PFSK-1 (cell line): Measurements from ENCODE around the gene ADTRP.
A peak's percentile ranks its signal among the peaks of the same experiment; 100 is the strongest.

Source experiments
- FOXP2 ChIP-seq: optimal IDR thresholded peaks from 2 replicates; pipeline ENCODE3; 2011; ENCODE audit warnings: borderline replicate concordance, control low read depth, inconsistent platforms; ENCODE audit not compliant: insufficient read depth; ENCODE audit errors: extremely low read length, extremely low read depth
- POLR2AphosphoS5 ChIP-seq: IDR thresholded peaks from 2 replicates; pipeline ENCODE4 v1.6.1; 2012; ENCODE audit warnings: low read depth, mild to moderate bottlenecking, control low read depth, low read length, moderate library complexity
- SIN3A ChIP-seq: IDR thresholded peaks from 2 replicates; pipeline ENCODE4 v1.6.1; 2012; ENCODE audit warnings: mild to moderate bottlenecking, low read length, moderate library complexity, borderline replicate concordance; ENCODE audit not compliant: insufficient read depth
- TAF1 ChIP-seq: IDR thresholded peaks from 2 replicates; pipeline ENCODE4 v1.6.1; 2012; ENCODE audit warnings: low read length, control low read depth, borderline replicate concordance; ENCODE audit not compliant: insufficient read depth
- TF ChIP-seq, protein P1 (sequence below), 2 experiments: IDR thresholded peaks; 2 replicates each; pipeline versions ENCODE4 v1.6.1 to v1.8.0; 2011 to 2012; ENCODE audit warnings: low read depth in 2 of 2, low read length in 2 of 2, control low read depth in 1 of 2, inconsistent platforms in 1 of 2, mild to moderate bottlenecking in 1 of 2, moderate library complexity in 1 of 2; ENCODE audit not compliant: insufficient read depth in 1 of 2

The ADTRP gene

DNA sequence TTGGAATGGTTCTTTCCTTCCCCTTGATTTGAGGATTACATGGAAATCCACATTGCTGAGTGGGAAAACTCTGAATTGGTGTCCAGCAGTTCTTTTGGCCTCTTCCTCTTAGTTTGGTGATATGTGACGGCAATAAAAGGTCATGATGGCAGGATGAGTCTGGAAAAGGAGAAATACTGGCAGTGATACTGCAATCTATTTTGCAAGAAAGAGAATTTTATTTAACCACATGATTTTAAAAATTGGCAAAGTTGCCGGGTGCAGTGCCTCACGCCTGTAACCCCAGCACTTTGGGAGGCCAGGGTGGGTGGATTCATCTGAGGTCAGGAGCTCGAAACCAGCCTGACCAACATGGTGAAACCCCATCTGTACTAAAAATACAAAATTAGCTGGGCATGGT is 73.1 kb downstream of the ADTRP start:
- TF ChIP-seq FOXP2, result no peak
- TF ChIP-seq TAF1, result no peak
- no peak for TF ChIP-seq POLR2AphosphoS5
- TF ChIP-seq, protein P1, sequence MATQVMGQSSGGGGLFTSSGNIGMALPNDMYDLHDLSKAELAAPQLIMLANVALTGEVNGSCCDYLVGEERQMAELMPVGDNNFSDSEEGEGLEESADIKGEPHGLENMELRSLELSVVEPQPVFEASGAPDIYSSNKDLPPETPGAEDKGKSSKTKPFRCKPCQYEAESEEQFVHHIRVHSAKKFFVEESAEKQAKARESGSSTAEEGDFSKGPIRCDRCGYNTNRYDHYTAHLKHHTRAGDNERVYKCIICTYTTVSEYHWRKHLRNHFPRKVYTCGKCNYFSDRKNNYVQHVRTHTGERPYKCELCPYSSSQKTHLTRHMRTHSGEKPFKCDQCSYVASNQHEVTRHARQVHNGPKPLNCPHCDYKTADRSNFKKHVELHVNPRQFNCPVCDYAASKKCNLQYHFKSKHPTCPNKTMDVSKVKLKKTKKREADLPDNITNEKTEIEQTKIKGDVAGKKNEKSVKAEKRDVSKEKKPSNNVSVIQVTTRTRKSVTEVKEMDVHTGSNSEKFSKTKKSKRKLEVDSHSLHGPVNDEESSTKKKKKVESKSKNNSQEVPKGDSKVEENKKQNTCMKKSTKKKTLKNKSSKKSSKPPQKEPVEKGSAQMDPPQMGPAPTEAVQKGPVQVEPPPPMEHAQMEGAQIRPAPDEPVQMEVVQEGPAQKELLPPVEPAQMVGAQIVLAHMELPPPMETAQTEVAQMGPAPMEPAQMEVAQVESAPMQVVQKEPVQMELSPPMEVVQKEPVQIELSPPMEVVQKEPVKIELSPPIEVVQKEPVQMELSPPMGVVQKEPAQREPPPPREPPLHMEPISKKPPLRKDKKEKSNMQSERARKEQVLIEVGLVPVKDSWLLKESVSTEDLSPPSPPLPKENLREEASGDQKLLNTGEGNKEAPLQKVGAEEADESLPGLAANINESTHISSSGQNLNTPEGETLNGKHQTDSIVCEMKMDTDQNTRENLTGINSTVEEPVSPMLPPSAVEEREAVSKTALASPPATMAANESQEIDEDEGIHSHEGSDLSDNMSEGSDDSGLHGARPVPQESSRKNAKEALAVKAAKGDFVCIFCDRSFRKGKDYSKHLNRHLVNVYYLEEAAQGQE (IDR thresholded peaks at IDR 0.05; ENCODE audit: insufficient read depth in 1 of 2, low read depth in 2 of 2, low read length in 2 of 2), result no peak
- no peak for TF ChIP-seq SIN3A

DNA sequence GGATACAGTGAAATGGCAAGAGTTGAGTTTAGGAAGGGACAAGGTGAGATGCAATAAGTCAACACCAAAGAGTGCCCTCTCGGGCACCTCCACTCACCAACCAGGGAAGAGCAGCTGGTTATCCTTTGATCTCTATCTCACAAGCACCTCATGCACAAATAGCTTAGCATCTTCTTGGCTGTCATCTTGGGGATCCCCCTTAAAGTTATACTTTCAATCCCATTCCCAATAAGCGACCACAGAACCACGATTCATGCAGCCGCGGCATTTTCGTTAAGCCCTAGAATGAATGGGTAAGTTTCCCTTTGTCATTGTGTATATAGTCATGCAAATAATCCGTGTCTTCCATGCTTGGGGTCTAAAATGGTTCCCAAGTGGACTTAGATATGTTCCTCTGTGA is 73.5 kb downstream of the ADTRP start:
- TF ChIP-seq POLR2AphosphoS5 (no peak), TAF1 (no peak), FOXP2 (no peak), SIN3A (no peak)
- TF ChIP-seq, protein P1 (IDR thresholded peaks at IDR 0.05; ENCODE audit: insufficient read depth in 1 of 2, low read depth in 2 of 2, low read length in 2 of 2), result no peak

GRCh38 chr6:11703725-11704124 is 74.9 kb downstream of the ADTRP start:
- TF ChIP-seq, protein P1 (IDR thresholded peaks at IDR 0.05; ENCODE audit: insufficient read depth in 1 of 2, low read depth in 2 of 2, low read length in 2 of 2), result no peak
- TF ChIP-seq POLR2AphosphoS5 (no peak), SIN3A (no peak), TAF1 (no peak)

DNA sequence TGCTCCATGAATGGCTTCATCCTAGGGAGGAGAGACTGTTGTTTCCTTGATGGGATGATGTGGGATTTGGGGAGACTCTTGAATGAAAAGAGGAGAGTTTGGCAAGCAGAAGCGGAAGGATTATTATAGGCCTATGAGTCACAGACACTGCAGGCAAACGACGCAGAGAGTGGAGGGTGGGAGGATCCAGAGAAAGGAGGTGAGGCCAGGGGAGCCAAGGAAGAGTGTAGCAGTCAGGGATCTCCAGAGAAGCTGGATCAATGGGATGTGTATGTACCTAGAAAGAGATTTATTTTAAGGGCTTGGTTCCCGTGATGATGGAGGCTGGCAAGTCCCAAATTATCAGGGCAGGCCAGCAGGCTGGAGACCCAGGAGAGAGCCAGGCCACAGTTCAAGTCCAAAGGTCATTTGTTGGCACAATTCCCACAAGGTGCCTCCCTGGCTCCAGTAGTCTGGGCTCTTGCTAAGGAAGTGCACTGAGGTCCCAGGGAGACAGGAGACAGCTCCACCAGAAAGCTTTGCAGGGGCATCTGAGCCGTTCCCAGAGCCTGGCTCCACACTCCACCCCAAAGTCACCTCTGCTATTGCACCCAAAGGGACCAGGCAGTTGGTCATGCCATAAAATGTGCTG is 76.0 kb downstream of the ADTRP start:
- no peak for TF ChIP-seq FOXP2
- no peak; the same call in 1 of the 2 replicates for TF ChIP-seq POLR2AphosphoS5
- peak; percentile 58; the same call in 1 of the 2 replicates for TF ChIP-seq TAF1
- peak; percentile 33; the same call in 1 of the 2 replicates for TF ChIP-seq SIN3A
- TF ChIP-seq, protein P1 (IDR thresholded peaks at IDR 0.05; ENCODE audit: insufficient read depth in 1 of 2, low read depth in 2 of 2, low read length in 2 of 2), result 0 out of 4 replicates have a peak, but pooled peaks of 1 of the 2 experiments have one; percentile 17

DNA sequence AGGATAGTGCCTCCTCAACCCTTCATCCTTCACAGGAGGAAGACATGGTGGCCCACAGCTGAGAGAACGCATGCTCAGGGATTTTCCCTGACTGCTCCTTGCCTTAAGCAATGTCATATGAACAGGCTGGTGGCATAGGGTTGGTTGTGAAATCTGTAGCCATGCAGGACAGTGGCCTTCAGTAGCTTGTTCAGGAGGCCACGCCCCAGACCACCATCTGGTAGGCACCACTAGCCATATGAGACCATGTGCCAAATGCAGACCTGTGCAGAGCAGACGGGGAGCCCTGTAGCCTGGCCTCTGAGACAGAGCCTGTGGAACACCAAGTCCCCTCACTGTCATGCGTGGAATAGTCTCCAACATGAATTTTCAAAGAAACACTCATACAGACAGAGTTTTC is 76.5 kb downstream of the ADTRP start:
- no peak for TF ChIP-seq POLR2AphosphoS5
- no peak for TF ChIP-seq TAF1
- TF ChIP-seq, protein P1 (IDR thresholded peaks at IDR 0.05; ENCODE audit: insufficient read depth in 1 of 2, low read depth in 2 of 2, low read length in 2 of 2), result no peak
- TF ChIP-seq SIN3A, result no peak
- no peak for TF ChIP-seq FOXP2
